Fibroblast of villous mesenchyme (primary cell): ENCODE measurements around the gene MRPL28. TPM values are rescaled to one million over a fixed set of nuclear protein-coding genes. Genes with fewer than 3 reads are reported as not detected.

Source experiments
- DNase-seq: peaks from one replicate; pipeline ENCODE4 v3.0.0-alpha.2; 2010; ENCODE audit warnings: low read depth
- H3K4me3 ChIP-seq: 2 replicates; pipeline ENCODE4 v1.5.1; 2011; ENCODE audit warnings: low read depth, mild to moderate bottlenecking, low read length
- total RNA-seq: library from RNA; depleted of rRNA; stranded (reverse); fragments of >200 nt; gene quantifications from 2 replicates; pipeline ENCODE4 v1.2.3, GENCODE V29; 2012
- TF ChIP-seq, protein P1 (sequence below): IDR thresholded peaks from 2 replicates; pipeline ENCODE4 v1.5.1; 2012; ENCODE audit warnings: low read depth, mild to moderate bottlenecking, low read length; ENCODE audit not compliant: insufficient read depth

MRPL28 gene
- total RNA-seq, 1 donor: 80.3 TPM

DNA sequence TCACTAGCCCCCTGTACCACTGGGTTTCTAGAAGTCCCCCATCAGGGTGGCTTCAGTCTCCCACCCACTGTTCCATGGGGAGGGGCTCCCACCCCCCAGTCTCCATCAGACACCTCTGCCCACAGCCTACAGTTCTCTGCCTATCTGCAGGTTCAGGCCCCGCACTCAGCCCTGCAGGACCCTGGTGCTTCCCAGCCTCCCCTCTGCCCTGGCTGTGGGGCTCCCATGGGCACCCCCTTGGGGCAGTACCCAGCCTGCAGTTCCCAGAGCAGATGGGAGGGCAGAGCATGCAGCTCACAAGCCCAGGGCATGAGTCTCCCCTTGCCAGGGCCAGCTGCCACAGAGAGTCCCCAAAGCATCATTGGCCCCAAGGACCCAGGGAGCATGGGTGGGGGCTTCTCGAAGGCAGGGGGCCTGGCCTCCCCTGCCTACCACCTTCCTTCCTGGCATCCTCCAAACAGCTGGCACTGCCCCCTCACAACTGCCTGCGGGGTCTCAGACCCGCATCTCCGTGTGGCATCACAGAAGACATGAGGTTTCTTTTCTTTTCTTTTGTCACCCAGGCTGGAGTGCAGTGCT lies 2.8 kb upstream of the MRPL28 start:
- no peak overlapping the region for H3K4me3 ChIP-seq
- TF ChIP-seq, protein P1, sequence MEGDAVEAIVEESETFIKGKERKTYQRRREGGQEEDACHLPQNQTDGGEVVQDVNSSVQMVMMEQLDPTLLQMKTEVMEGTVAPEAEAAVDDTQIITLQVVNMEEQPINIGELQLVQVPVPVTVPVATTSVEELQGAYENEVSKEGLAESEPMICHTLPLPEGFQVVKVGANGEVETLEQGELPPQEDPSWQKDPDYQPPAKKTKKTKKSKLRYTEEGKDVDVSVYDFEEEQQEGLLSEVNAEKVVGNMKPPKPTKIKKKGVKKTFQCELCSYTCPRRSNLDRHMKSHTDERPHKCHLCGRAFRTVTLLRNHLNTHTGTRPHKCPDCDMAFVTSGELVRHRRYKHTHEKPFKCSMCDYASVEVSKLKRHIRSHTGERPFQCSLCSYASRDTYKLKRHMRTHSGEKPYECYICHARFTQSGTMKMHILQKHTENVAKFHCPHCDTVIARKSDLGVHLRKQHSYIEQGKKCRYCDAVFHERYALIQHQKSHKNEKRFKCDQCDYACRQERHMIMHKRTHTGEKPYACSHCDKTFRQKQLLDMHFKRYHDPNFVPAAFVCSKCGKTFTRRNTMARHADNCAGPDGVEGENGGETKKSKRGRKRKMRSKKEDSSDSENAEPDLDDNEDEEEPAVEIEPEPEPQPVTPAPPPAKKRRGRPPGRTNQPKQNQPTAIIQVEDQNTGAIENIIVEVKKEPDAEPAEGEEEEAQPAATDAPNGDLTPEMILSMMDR: no peak
- DNase-seq: no peak

DNA sequence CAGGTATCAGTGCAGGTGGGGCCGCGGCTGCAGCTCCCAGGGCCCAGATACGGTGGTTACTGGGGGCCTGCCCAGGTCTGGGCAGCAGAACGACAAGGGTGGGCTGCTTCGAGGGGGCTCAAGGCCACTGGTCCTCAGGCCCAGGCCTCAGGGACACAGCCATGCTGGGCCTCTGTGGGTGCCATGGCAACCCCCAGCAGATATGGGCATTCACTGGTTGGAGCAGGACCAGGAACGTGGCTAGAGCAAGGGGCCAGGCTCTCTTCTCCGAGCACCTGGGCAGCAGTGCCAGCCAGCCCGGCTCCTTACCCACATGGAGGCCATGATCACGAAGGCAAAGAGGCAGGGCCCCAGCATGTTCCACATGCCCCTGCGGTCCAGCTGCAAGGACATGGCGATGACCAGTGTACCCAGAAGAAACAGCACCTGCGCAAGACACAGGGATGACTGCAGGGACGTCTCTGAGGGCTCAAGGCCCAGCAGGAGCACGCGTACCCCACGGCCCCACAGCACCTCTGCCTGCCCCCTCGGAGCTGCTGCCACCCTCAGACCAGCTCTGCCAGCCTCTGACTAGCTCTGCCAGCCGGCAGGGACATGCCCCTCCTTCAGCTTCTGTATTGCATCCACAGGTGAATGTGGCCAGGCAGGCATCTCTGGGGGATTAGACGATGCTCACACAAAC lies 2.1 kb upstream of the MRPL28 start:
- H3K4me3 ChIP-seq: no peak overlapping the region
- TF ChIP-seq, protein P1: no peak
- no peak for DNase-seq

- H3K4me3 ChIP-seq: no peak overlapping the region
- TF ChIP-seq, protein P1: no peak
- DNase-seq: no peak
Observed at GRCh38 chr16:371515-372301, 1.4 kb upstream of the MRPL28 start.

DNA sequence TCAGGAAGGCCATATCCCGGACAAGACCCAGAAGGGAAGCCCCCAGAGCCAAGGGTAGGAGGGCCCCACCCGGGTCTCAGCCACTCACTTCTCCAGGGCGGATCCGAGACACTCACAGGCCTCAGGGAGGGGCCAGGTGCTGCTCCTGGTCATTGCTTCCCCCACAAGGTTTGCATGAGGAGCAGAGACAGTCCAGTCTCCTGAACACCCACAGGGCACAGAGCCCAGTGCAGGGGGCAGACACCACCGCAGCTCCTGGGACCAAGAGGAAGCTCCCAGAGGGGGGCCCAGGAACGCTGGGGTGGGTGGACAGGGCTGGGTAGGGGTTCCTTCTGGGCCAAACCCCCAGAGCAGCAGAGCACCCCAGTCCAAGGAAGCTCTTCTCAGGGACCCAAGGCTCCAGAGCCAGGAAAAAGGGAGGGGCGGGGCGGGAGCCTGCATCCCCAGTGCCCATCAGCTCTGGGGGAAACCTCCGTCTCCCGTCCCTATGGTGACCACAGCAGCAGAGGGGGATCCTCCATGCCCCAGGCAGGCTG lies 709 bp upstream of the MRPL28 start:
- H3K4me3 ChIP-seq: peak overlapping the region; percentile 56
- TF ChIP-seq, protein P1: no peak

GRCh38 chr16:369866-370436 lies 387 bp downstream of the MRPL28 start:
- TF ChIP-seq, protein P1: no peak
- H3K4me3 ChIP-seq: peak overlapping the region; percentile 56
- DNase-seq: peak; percentile 26

More for the DNA sequence above, 709 bp upstream of the MRPL28 start:
- DNase-seq: no peak

- DNase-seq: no peak
- peak overlapping the region; percentile 56 for H3K4me3 ChIP-seq
- TF ChIP-seq, protein P1: no peak
Observed at GRCh38 chr16:369275-369865, 968 bp downstream of the MRPL28 start.
